Stimulated activated naive B cell treated with anti-CD40 and anti-IgM and Interleukin-4, amounts not matched to agents 10 μg/mL and 1 μg/mL and 100 μg/mL, for 72 hours (primary cell): ENCODE measurements around the gene LRCH1.

ENCODE experiments used
- ATAC-seq, 2 donors: fragments of 150-1000 bp; cut with Tn5 transposase; replicated peaks; 2 replicates each; pipeline ENCODE4 v1.10.0; 2021; ENCODE audit warnings: moderate library complexity in 1 of 2
- DNase-seq: peaks from one replicate; pipeline ENCODE4 v3.0.0; 2021
- H3K27ac Mint-ChIP-seq: one replicate; pipeline ENCODE4 v1.8.0; 2022; ENCODE audit warnings: mild to moderate bottlenecking, mixed read lengths
- H3K27me3 Mint-ChIP-seq, 2 donors: one replicate each; pipeline ENCODE4 v1.8.0; 2022; ENCODE audit warnings: mixed read lengths in 2 of 2
- H3K36me3 Mint-ChIP-seq, 2 donors: one replicate each; pipeline ENCODE4 v1.8.0; 2022; ENCODE audit warnings: mixed read lengths in 2 of 2, mild to moderate bottlenecking in 1 of 2
- H3K4me1 Mint-ChIP-seq, 2 donors: one replicate each; pipeline ENCODE4 v1.8.0; 2022; ENCODE audit warnings: mixed read lengths in 2 of 2, mild to moderate bottlenecking in 1 of 2
- H3K4me3 Mint-ChIP-seq, 2 donors: one replicate each; pipeline ENCODE4 v1.8.0; 2022; ENCODE audit warnings: mild to moderate bottlenecking in 2 of 2, mixed read lengths in 2 of 2, moderate library complexity in 1 of 2
- H3K9me3 Mint-ChIP-seq, 2 donors: one replicate each; pipeline ENCODE4 v1.8.0; 2022; ENCODE audit warnings: mixed read lengths in 2 of 2, mild to moderate bottlenecking in 1 of 2

The LRCH1 gene

GRCh38 chr13:46613409-46614049, 60.6 kb downstream of the LRCH1 start:
- Mint-ChIP-seq H3K4me3 (no peak overlapping the region), H3K27ac (peak overlapping the region; percentile 25), H3K27me3 (no peaks in the 10 kb centered on the region), H3K36me3 (peaks cover 3 to 20% of the 10 kb centered on the region in 2 donors), H3K4me1 (peaks cover 50 to 78% of the 10 kb centered on the region in 2 donors), H3K9me3 (no peaks in the 10 kb centered on the region)
- no peak for DNase-seq
- no peak for ATAC-seq

GRCh38 chr13:46614582-46614981, 61.6 kb downstream of the LRCH1 start:
- Mint-ChIP-seq H3K36me3 (peaks cover 3 to 24% of the 10 kb centered on the region in 2 donors), H3K4me1 (peaks cover 52 to 78% of the 10 kb centered on the region in 2 donors), H3K4me3 (no peak overlapping the region), H3K9me3 (no peaks in the 10 kb centered on the region), H3K27ac (no peak overlapping the region), H3K27me3 (no peaks in the 10 kb centered on the region)
- ATAC-seq = no peak
- no peak for DNase-seq

GRCh38 chr13:46615888-46616531, 63.0 kb downstream of the LRCH1 start:
- no peaks in the 10 kb centered on the region for H3K27me3 Mint-ChIP-seq
- H3K9me3 Mint-ChIP-seq = no peaks in the 10 kb centered on the region
- no peak for ATAC-seq
- H3K27ac Mint-ChIP-seq = no peak overlapping the region
- peaks cover 3 to 24% of the 10 kb centered on the region in 2 donors for H3K36me3 Mint-ChIP-seq
- no peak for DNase-seq
- peaks cover 55 to 78% of the 10 kb centered on the region in 2 donors for H3K4me1 Mint-ChIP-seq
- no peak overlapping the region for H3K4me3 Mint-ChIP-seq

GRCh38 chr13:46617229-46617721, 64.3 kb downstream of the LRCH1 start:
- ATAC-seq = no peak
- H3K9me3 Mint-ChIP-seq = no peaks in the 10 kb centered on the region
- H3K36me3 Mint-ChIP-seq = peaks cover 3 to 21% of the 10 kb centered on the region in 2 donors
- no peak overlapping the region for H3K4me3 Mint-ChIP-seq
- peaks cover 57 to 81% of the 10 kb centered on the region in 2 donors for H3K4me1 Mint-ChIP-seq
- DNase-seq = no peak
- H3K27ac Mint-ChIP-seq = no peak overlapping the region
- H3K27me3 Mint-ChIP-seq = no peaks in the 10 kb centered on the region

- peaks cover 3 to 21% of the 10 kb centered on the region in 2 donors for H3K36me3 Mint-ChIP-seq
- no peak overlapping the region for H3K27ac Mint-ChIP-seq
- DNase-seq (no peak), ATAC-seq (no peak)
- no peaks in the 10 kb centered on the region for H3K9me3 Mint-ChIP-seq
- peaks cover 58 to 83% of the 10 kb centered on the region in 2 donors for H3K4me1 Mint-ChIP-seq
- H3K4me3 Mint-ChIP-seq = no peak overlapping the region
- no peaks in the 10 kb centered on the region for H3K27me3 Mint-ChIP-seq
These were observed 64.9 kb downstream of the LRCH1 start for GRCh38 chr13:46617885-46618284.

GRCh38 chr13:46618694-46619254, 65.8 kb downstream of the LRCH1 start:
- Mint-ChIP-seq H3K27me3 (no peaks in the 10 kb centered on the region), H3K4me1 (peaks cover 61 to 88% of the 10 kb centered on the region in 2 donors), H3K9me3 (no peaks in the 10 kb centered on the region), H3K4me3 (peak overlapping the region; percentile 21 to 50), H3K27ac (peak overlapping the region; percentile 44), H3K36me3 (peaks cover 3 to 21% of the 10 kb centered on the region in 2 donors)
- ATAC-seq (peak in 1 of 2 donors; percentile 25), DNase-seq (no peak)

- no peaks in the 10 kb centered on the region for H3K27me3 Mint-ChIP-seq
- H3K9me3 Mint-ChIP-seq = no peaks in the 10 kb centered on the region
- H3K4me1 Mint-ChIP-seq = peaks cover 64 to 88% of the 10 kb centered on the region in 2 donors
- H3K4me3 Mint-ChIP-seq = no peak overlapping the region
- peaks cover 3 to 17% of the 10 kb centered on the region in 2 donors for H3K36me3 Mint-ChIP-seq
- DNase-seq = no peak
- ATAC-seq = peak in 1 of 2 donors; percentile 10
- H3K27ac Mint-ChIP-seq = no peak overlapping the region
These were observed 67.1 kb downstream of the LRCH1 start for GRCh38 chr13:46620029-46620428.

GRCh38 chr13:46620471-46620870, 67.5 kb downstream of the LRCH1 start:
- Mint-ChIP-seq H3K9me3 (no peaks in the 10 kb centered on the region), H3K4me1 (peaks cover 65 to 88% of the 10 kb centered on the region in 2 donors), H3K27me3 (no peaks in the 10 kb centered on the region), H3K36me3 (peaks cover 3 to 16% of the 10 kb centered on the region in 2 donors), H3K27ac (no peak overlapping the region), H3K4me3 (no peak overlapping the region)
- peak; percentile 24 to 52 for ATAC-seq
- no peak for DNase-seq

GRCh38 chr13:46621133-46621532, 68.2 kb downstream of the LRCH1 start:
- DNase-seq (no peak), ATAC-seq (no peak)
- Mint-ChIP-seq H3K27me3 (no peaks in the 10 kb centered on the region), H3K9me3 (no peaks in the 10 kb centered on the region), H3K4me1 (peaks cover 60 to 88% of the 10 kb centered on the region in 2 donors), H3K4me3 (no peak overlapping the region), H3K36me3 (peaks cover 3 to 13% of the 10 kb centered on the region in 2 donors), H3K27ac (no peak overlapping the region)

- Mint-ChIP-seq H3K27me3 (no peaks in the 10 kb centered on the region), H3K9me3 (no peaks in the 10 kb centered on the region), H3K36me3 (peaks cover 0 to 9% of the 10 kb centered on the region in 2 donors), H3K4me1 (peaks cover 57 to 88% of the 10 kb centered on the region in 2 donors), H3K4me3 (no peak overlapping the region), H3K27ac (peak overlapping the region; percentile 15)
- no peak for ATAC-seq
- no peak for DNase-seq
These were observed 69.0 kb downstream of the LRCH1 start for GRCh38 chr13:46621792-46622629.

- DNase-seq = no peak
- Mint-ChIP-seq H3K4me1 (peaks cover 53 to 86% of the 10 kb centered on the region in 2 donors), H3K27me3 (no peaks in the 10 kb centered on the region), H3K4me3 (no peak overlapping the region), H3K27ac (peak overlapping the region; percentile 15), H3K9me3 (no peaks in the 10 kb centered on the region), H3K36me3 (peaks cover under 1 to 11% of the 10 kb centered on the region in 2 donors)
- no peak for ATAC-seq
These were observed 69.8 kb downstream of the LRCH1 start for GRCh38 chr13:46622630-46623256.

- Mint-ChIP-seq H3K9me3 (peaks cover 0 to 4% of the 10 kb centered on the region in 2 donors), H3K27ac (peak overlapping the region; percentile 21), H3K27me3 (no peaks in the 10 kb centered on the region), H3K4me3 (peak overlapping the region in 1 of 2 donors; percentile 3), H3K36me3 (peaks cover 4 to 12% of the 10 kb centered on the region in 2 donors), H3K4me1 (peaks cover 54 to 86% of the 10 kb centered on the region in 2 donors)
- ATAC-seq (peak; percentile 69 to 83), DNase-seq (no peak)
These were observed 71.4 kb downstream of the LRCH1 start for GRCh38 chr13:46624353-46624752.

GRCh38 chr13:46624821-46625220, 71.9 kb downstream of the LRCH1 start:
- Mint-ChIP-seq H3K27me3 (no peaks in the 10 kb centered on the region), H3K4me1 (peaks cover 56 to 87% of the 10 kb centered on the region in 2 donors), H3K4me3 (no peak overlapping the region), H3K27ac (no peak overlapping the region), H3K36me3 (peaks cover 4 to 12% of the 10 kb centered on the region in 2 donors), H3K9me3 (peaks cover 0 to 4% of the 10 kb centered on the region in 2 donors)
- DNase-seq (no peak), ATAC-seq (peak in 1 of 2 donors; percentile 36)
